H9 (cell line): ENCODE data around the gene POU3F3. TPM values are rescaled to one million over a fixed set of nuclear protein-coding genes. Genes with fewer than 3 reads are reported as not detected.

Experiments used
- DNase-seq: peaks from one replicate; pipeline ENCODE4 v3.0.0-alpha.2; 2017
- H2AFZ ChIP-seq: one replicate; pipeline ENCODE4 v1.6.1; 2013; ENCODE audit warnings: mild to moderate bottlenecking, low read length, control low read depth, moderate library complexity
- H2AK5ac ChIP-seq: 2 replicates; pipeline ENCODE4 v1.6.1; 2013; ENCODE audit warnings: low read length, control low read depth, mixed read lengths; ENCODE audit not compliant: insufficient read length
- H2BK120ac ChIP-seq: one replicate; pipeline ENCODE4 v1.6.1; 2013; ENCODE audit warnings: low read depth, mild to moderate bottlenecking, low read length, control low read depth, inconsistent platforms; ENCODE audit not compliant: poor library complexity, severe bottlenecking
- H2BK12ac ChIP-seq: 2 replicates; pipeline ENCODE4 v1.6.1; 2013; ENCODE audit warnings: low read length, control low read depth, mixed read lengths, low read depth; ENCODE audit not compliant: insufficient read length
- H2BK15ac ChIP-seq: 2 replicates; pipeline ENCODE4 v1.6.1; 2013; ENCODE audit warnings: low read depth, low read length, control low read depth
- H2BK20ac ChIP-seq: one replicate; pipeline ENCODE4 v1.6.1; 2013; ENCODE audit warnings: low read depth, mild to moderate bottlenecking, low read length, control low read depth, inconsistent platforms; ENCODE audit not compliant: poor library complexity, severe bottlenecking
- H2BK5ac ChIP-seq: 2 replicates; pipeline ENCODE4 v1.6.1; 2013; ENCODE audit warnings: low read length, control low read depth, mixed read lengths; ENCODE audit not compliant: insufficient read length
- H3K14ac ChIP-seq: 2 replicates; pipeline ENCODE4 v1.6.1; 2013; ENCODE audit warnings: low read length, control low read depth; ENCODE audit not compliant: insufficient read depth
- H3K18ac ChIP-seq: 2 replicates; pipeline ENCODE4 v1.6.1; 2013; ENCODE audit warnings: low read depth, mild to moderate bottlenecking, mixed read lengths, low read length, control low read depth; ENCODE audit not compliant: insufficient read length
- H3K23ac ChIP-seq: 2 replicates; pipeline ENCODE4 v1.6.1; 2013; ENCODE audit warnings: low read length, control low read depth, mixed read lengths, low read depth; ENCODE audit not compliant: insufficient read length
- H3K23me2 ChIP-seq: 2 replicates; pipeline ENCODE4 v1.6.1; 2013; ENCODE audit warnings: low read depth, mild to moderate bottlenecking, mixed read lengths, low read length, control low read depth; ENCODE audit not compliant: insufficient read length, poor library complexity, severe bottlenecking
- H3K27ac ChIP-seq: 2 replicates; pipeline ENCODE4 v1.5.1; 2013; ENCODE audit warnings: low read length, control low read depth, mixed read lengths, low read depth; ENCODE audit not compliant: insufficient read length
- H3K27me3 ChIP-seq: 2 replicates; pipeline ENCODE4 v1.6.1; 2013; ENCODE audit warnings: low read length, control low read depth, inconsistent platforms; ENCODE audit not compliant: insufficient read depth
- H3K4ac ChIP-seq: 2 replicates; pipeline ENCODE4 v1.6.1; 2013; ENCODE audit warnings: low read depth, mild to moderate bottlenecking, control low read depth, inconsistent platforms, low read length, moderate library complexity
- H3K4me1 ChIP-seq: 2 replicates; pipeline ENCODE4 v1.6.1; 2013; ENCODE audit warnings: low read length, control low read depth, inconsistent platforms; ENCODE audit not compliant: insufficient read depth
- H3K4me2 ChIP-seq: 2 replicates; pipeline ENCODE4 v1.6.1; 2013; ENCODE audit warnings: low read length, control low read depth, mixed read lengths; ENCODE audit not compliant: insufficient read length, insufficient read depth
- H3K56ac ChIP-seq: 2 replicates; pipeline ENCODE4 v1.6.1; 2013; ENCODE audit warnings: low read depth, mild to moderate bottlenecking, mixed read lengths, low read length, control low read depth; ENCODE audit not compliant: insufficient read length
- H3K79me1 ChIP-seq: 2 replicates; pipeline ENCODE4 v1.6.1; 2013; ENCODE audit warnings: low read depth, mild to moderate bottlenecking, moderate library complexity, low read length, control low read depth, inconsistent platforms; ENCODE audit not compliant: insufficient read depth, poor library complexity, severe bottlenecking
- H3K79me2 ChIP-seq: 2 replicates; pipeline ENCODE4 v1.6.1; 2013; ENCODE audit warnings: low read length, control low read depth, inconsistent platforms; ENCODE audit not compliant: insufficient read depth
- H3K9ac ChIP-seq: 2 replicates; pipeline ENCODE4 v1.6.1; 2013; ENCODE audit warnings: low read length, control low read depth, mixed read lengths; ENCODE audit not compliant: insufficient read length; ENCODE audit errors: extremely low read depth
- H3K9me3 ChIP-seq: one replicate; pipeline ENCODE4 v1.6.1; 2013; ENCODE audit warnings: low read depth, low read length, inconsistent platforms; ENCODE audit not compliant: control insufficient read depth
- H3T11ph ChIP-seq: one replicate; pipeline ENCODE4 v1.6.1; 2013; ENCODE audit warnings: mild to moderate bottlenecking, low read length, control low read depth, inconsistent platforms
- H4K20me1 ChIP-seq: one replicate; pipeline ENCODE4 v1.6.1; 2013; ENCODE audit not compliant: control insufficient read depth, insufficient read length, insufficient read depth
- H4K5ac ChIP-seq: 2 replicates; pipeline ENCODE4 v1.6.1; 2013; ENCODE audit warnings: low read depth, mild to moderate bottlenecking, mixed read lengths, low read length, control low read depth; ENCODE audit not compliant: insufficient read length
- H4K8ac ChIP-seq: replicated peaks from 2 replicates; pipeline ENCODE4 v1.6.1; 2013; ENCODE audit warnings: low read length, control low read depth, mixed read lengths, low read depth; ENCODE audit not compliant: insufficient read length
- H4K91ac ChIP-seq: 2 replicates; pipeline ENCODE4 v1.6.1; 2013; ENCODE audit warnings: low read depth, mild to moderate bottlenecking, moderate library complexity, mixed read lengths, low read length, control low read depth; ENCODE audit not compliant: insufficient read length
- H3K27ac Mint-ChIP-seq, 3 experiments: 2 replicates in 2 of 3; 3 replicates in 1 of 3; pipeline ENCODE4 v1.8.0; 2020 to 2021; ENCODE audit warnings: mixed read lengths in 3 of 3, mild to moderate bottlenecking in 1 of 3, moderate library complexity in 1 of 3
- H3K27me3 Mint-ChIP-seq: 2 replicates; pipeline ENCODE4 v1.8.0; 2021; ENCODE audit warnings: low read depth, mild to moderate bottlenecking, moderate library complexity, mixed read lengths
- H3K36me3 Mint-ChIP-seq, 3 experiments: 2 replicates in 2 of 3; 3 replicates in 1 of 3; pipeline ENCODE4 v1.8.0; 2020 to 2021; ENCODE audit warnings: low read depth in 3 of 3, mixed read lengths in 3 of 3; ENCODE audit not compliant: insufficient read depth in 1 of 3
- H3K4me1 Mint-ChIP-seq, 2 experiments: 2 replicates each; pipeline ENCODE4 v1.8.0; 2020; ENCODE audit warnings: mixed read lengths in 2 of 2
- H3K4me3 Mint-ChIP-seq, 2 experiments: 2 replicates in 1 of 2; 3 replicates in 1 of 2; pipeline ENCODE4 v1.8.0; 2020 to 2021; ENCODE audit warnings: mild to moderate bottlenecking in 2 of 2, mixed read lengths in 2 of 2, moderate library complexity in 1 of 2
- H3K9me3 Mint-ChIP-seq, 2 experiments: 2 replicates in 1 of 2; 3 replicates in 1 of 2; pipeline ENCODE4 v1.8.0; 2020; ENCODE audit warnings: mild to moderate bottlenecking in 2 of 2, mixed read lengths in 2 of 2, moderate library complexity in 1 of 2
- CTCF ChIP-seq: fragments of 200-600 bp; sonication (generic); conservative IDR thresholded peaks from 3 replicates; pipeline ENCODE4 v1.8.0; 2021; ENCODE audit warnings: antibody characterized with exemption, mild to moderate bottlenecking
- WGBS: extraction: QIAGEN DNeasy Blood & Tissue Kit; methylation state at CpG from one replicate; pipeline ENCODE4 v1.1.7; 2013; ENCODE audit warnings: missing lambda C conversion rate, low lambda C conversion rate, mixed read lengths; ENCODE audit not compliant: insufficient read length; ENCODE audit errors: extremely low coverage; 5-methylcytosine and 5-hydroxymethylcytosine counted together
- total RNA-seq: library from RNA; stranded (reverse); gene quantifications from 2 replicates; pipeline ENCODE4 v1.2.1, GENCODE V29; 2021

The POU3F3 gene
- total RNA-seq, 1 experiment from 2014 or later = not detected

GRCh38 chr2:104867813-104868504 lies 14.0 kb downstream of the POU3F3 start:
- H4K20me1 ChIP-seq = no peaks in the 10 kb centered on the region
- no peak overlapping the region for H3K23ac ChIP-seq
- peak; percentile 29 for DNase-seq
- H2BK20ac ChIP-seq = no peak overlapping the region
- no peak overlapping the region for H3K56ac ChIP-seq
- no peak overlapping the region for H3T11ph ChIP-seq
- no peak overlapping the region for H2AFZ ChIP-seq
- no peaks in the 10 kb centered on the region for H3K9me3 ChIP-seq
- H2BK5ac ChIP-seq = no peak overlapping the region
- H2AK5ac ChIP-seq = no peak overlapping the region
- no peaks in the 10 kb centered on the region for H3K79me2 ChIP-seq
- H2BK12ac ChIP-seq = no peak overlapping the region
- peak overlapping the region; percentile 3 for H3K4me2 ChIP-seq
- no CpG with 5 or more reads among the region's 33 CpGs for WGBS
- Mint-ChIP-seq H3K27me3 (peaks cover 99% of the 10 kb centered on the region), H3K9me3 (peaks cover 0 to 11% of the 10 kb centered on the region in 2 experiments; a peak in 3 of 5 replicates), H3K36me3 (no peaks in the 10 kb centered on the region; a peak in 1 of 7 replicates), H3K4me1 (peaks cover 32 to 55% of the 10 kb centered on the region in 2 experiments), H3K27ac (no peak overlapping the region), H3K4me3 (peak overlapping the region; percentile 26 to 73; a peak in 4 of 5 replicates)
- H3K27me3 ChIP-seq = peaks cover 94% of the 10 kb centered on the region
- no peak overlapping the region for H4K91ac ChIP-seq
- H3K27ac ChIP-seq = no peak overlapping the region
- no peak overlapping the region for H3K4ac ChIP-seq
- H3K23me2 ChIP-seq = peaks cover 13% of the 10 kb centered on the region
- H2BK15ac ChIP-seq = no peak overlapping the region
- H3K9ac ChIP-seq = no peak overlapping the region
- H3K18ac ChIP-seq = no peak overlapping the region
- H2BK120ac ChIP-seq = no peak overlapping the region
- no peak overlapping the region for H3K14ac ChIP-seq
- no peaks in the 10 kb centered on the region for H3K4me1 ChIP-seq
- no peaks in the 10 kb centered on the region for H3K79me1 ChIP-seq
- no peak overlapping the region for H4K8ac ChIP-seq
- H4K5ac ChIP-seq = no peak overlapping the region
- TF ChIP-seq CTCF = no peak
